GM12873 (cell line): ENCODE data around the gene CD24.

ENCODE experiments used
- TF ChIP-seq, protein P1 (sequence below): IDR thresholded peaks from 2 replicates; pipeline ENCODE4 v1.5.1; 2012; ENCODE audit warnings: low read depth, mild to moderate bottlenecking, moderate library complexity, low read length, control low read depth; ENCODE audit not compliant: insufficient read depth; ENCODE audit errors: missing control alignments

The CD24 gene

DNA sequence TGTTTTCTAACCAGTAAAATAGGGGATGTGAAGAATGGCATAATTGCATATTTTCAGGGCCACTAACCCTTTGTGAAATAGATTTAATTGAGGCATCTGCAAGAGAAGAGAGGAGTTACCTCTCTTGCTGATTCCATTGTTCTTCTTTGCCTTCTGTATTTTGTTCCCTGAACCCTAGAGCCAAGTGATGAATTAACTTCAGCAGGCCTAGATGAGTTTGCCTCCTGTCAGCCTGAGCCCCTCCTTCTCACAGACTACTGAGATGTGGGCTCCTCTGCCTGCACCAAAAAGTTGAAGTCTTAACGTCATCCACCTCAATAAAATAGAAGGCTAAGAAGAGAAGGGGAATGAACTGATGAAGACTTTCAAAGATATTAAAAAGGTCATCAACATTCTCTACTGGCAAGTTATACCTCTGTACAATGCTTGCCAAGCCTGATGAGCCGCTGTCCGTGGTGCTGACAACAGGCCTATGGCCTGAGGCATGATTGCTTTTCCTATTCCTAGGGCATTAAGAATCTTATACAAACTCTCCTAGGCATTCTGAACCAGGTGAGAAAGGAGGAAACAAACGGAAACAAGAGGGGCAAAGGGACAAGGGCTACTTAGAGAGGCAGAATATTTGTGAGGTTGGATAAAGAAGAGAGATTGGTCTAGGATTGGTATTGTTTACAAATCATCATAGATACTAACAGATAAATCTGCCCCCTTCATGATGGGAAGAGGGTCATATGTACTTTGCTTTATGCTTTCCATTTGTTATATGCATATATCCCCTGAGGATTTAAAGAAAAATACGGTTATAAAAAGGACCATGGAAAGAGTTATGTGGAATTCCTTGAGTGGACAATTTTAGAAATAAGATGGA is 46.8 kb downstream of the CD24 start:
- TF ChIP-seq, protein P1, sequence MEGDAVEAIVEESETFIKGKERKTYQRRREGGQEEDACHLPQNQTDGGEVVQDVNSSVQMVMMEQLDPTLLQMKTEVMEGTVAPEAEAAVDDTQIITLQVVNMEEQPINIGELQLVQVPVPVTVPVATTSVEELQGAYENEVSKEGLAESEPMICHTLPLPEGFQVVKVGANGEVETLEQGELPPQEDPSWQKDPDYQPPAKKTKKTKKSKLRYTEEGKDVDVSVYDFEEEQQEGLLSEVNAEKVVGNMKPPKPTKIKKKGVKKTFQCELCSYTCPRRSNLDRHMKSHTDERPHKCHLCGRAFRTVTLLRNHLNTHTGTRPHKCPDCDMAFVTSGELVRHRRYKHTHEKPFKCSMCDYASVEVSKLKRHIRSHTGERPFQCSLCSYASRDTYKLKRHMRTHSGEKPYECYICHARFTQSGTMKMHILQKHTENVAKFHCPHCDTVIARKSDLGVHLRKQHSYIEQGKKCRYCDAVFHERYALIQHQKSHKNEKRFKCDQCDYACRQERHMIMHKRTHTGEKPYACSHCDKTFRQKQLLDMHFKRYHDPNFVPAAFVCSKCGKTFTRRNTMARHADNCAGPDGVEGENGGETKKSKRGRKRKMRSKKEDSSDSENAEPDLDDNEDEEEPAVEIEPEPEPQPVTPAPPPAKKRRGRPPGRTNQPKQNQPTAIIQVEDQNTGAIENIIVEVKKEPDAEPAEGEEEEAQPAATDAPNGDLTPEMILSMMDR = no peak

DNA sequence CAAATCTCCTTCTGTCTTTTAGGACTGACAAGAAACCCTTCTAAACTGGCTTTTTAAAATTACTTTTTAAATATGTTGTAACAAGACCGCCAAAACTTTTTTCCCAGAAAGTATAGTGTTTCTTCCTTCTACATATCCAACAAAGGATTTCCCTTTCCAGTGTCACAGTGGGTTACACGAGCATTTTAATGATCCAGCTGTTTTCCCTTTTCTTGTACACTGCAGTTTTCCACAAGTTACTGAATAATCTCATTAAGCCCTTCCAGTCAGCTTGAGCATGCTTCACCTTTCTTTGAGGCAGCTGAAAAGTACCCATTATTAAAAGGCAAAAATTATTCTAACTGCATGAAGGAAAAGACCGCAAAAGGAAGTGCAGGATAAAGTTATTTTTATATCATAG is 48.6 kb downstream of the CD24 start:
- TF ChIP-seq, protein P1 = no peak

DNA sequence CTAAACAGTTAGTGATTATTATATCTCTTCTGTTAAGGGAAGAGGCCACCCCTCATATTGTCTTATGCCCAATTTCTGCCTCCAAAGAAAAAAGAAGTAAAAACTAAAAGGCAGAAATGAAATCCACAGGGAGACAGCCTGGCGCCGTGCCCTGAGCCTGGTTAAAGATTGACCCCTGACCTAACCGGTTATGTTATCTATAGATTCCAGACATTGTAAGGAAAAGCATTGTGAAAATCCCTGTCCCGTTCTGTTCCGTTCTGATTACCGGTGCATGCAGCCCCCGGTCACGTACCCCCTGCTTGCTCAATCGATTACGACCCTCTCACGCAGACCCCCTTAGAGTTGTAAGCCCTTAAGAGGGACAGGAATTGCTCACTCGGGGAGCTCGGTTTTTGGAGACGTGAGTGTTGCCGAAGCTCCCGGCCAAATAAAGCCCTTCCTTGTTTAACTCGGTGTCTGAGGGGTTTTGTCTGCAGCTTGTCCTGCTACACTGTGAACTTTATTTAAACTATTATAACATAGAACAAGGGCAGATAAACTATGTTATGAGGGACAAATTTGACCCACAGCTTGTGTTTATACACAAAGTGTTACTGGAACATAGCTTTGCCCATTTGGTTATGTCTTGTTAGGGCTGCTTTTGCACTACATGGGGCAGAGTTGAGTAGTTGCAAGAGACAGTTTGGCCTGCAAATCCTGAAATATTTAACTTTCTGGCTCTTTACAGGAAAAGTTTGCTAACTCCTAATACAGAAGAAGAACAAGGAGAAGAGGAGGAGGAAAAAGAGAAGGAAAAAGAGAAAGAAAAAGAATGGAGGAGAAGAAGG is 49.6 kb downstream of the CD24 start:
- TF ChIP-seq, protein P1 = no peak

DNA sequence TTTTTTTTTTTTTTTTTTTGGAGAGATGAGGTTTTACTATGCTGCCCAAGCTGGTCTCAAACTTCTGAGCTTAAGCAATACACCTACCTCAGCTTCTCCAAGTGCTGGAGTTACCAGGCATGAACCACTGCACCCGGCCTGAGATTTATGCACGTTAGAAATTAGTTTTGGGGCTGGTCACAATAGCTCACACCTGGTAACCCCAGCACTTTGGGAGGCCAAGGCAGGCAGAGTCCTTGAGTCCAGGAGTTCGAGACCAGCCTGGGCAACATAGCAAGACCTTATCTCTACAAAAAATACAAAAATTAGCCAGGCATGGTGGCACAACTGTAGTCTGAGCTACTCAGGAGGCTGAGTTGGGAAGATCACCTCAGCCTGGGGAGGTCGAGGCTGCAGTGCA is 51.9 kb downstream of the CD24 start:
- TF ChIP-seq, protein P1 = no peak
